LNCAP (cell line): ENCODE results near the gene ARL14EPL.

Source experiments
- TF ChIP-seq, protein P1 (sequence below): fragments of 450-650 bp; IDR thresholded peaks from 2 replicates; pipeline ENCODE4 v1.5.1; 2017; ENCODE audit warnings: mild to moderate bottlenecking

Gene ARL14EPL

GRCh38 chr5:116004248-116004647 lies 28.0 kb upstream of the ARL14EPL start:
- TF ChIP-seq, protein P1, sequence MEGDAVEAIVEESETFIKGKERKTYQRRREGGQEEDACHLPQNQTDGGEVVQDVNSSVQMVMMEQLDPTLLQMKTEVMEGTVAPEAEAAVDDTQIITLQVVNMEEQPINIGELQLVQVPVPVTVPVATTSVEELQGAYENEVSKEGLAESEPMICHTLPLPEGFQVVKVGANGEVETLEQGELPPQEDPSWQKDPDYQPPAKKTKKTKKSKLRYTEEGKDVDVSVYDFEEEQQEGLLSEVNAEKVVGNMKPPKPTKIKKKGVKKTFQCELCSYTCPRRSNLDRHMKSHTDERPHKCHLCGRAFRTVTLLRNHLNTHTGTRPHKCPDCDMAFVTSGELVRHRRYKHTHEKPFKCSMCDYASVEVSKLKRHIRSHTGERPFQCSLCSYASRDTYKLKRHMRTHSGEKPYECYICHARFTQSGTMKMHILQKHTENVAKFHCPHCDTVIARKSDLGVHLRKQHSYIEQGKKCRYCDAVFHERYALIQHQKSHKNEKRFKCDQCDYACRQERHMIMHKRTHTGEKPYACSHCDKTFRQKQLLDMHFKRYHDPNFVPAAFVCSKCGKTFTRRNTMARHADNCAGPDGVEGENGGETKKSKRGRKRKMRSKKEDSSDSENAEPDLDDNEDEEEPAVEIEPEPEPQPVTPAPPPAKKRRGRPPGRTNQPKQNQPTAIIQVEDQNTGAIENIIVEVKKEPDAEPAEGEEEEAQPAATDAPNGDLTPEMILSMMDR: no peak

GRCh38 chr5:116009806-116010205 lies 22.5 kb upstream of the ARL14EPL start:
- TF ChIP-seq, protein P1: no peak

GRCh38 chr5:116011046-116011445 lies 21.2 kb upstream of the ARL14EPL start:
- TF ChIP-seq, protein P1: no peak

DNA sequence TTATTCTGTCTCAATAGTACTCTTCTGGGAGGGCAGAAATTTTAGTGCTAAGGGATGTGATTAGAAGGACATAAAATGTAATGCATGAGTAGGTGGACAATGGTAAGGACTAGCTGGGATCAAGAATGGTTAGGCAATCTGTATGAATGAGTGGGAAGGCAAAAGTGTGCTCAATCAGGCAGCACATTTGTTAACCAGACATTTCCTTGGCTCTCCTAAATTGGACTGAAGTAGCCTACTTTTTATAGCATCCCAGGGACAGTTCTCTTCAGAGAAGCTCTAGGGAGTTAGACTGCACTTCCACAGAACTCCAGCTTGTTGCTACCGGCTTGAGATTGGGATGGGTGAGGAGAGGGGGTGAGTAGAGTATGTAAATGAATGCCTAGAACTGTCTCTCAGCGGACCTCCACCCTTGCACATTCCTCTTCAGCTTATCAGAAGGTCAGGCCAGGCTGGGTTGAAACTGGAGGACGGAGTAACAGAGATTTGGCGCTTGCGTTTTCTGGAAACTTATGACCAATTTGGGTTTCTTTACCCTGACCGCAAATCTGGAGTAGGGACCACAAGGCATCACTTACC lies 19.0 kb upstream of the ARL14EPL start:
- TF ChIP-seq, protein P1: no peak

GRCh38 chr5:116013936-116014335 lies 18.3 kb upstream of the ARL14EPL start:
- TF ChIP-seq, protein P1: no peak

- TF ChIP-seq, protein P1: no peak
These were observed 8.7 kb upstream of the ARL14EPL start for GRCh38 chr5:116023619-116024018.

DNA sequence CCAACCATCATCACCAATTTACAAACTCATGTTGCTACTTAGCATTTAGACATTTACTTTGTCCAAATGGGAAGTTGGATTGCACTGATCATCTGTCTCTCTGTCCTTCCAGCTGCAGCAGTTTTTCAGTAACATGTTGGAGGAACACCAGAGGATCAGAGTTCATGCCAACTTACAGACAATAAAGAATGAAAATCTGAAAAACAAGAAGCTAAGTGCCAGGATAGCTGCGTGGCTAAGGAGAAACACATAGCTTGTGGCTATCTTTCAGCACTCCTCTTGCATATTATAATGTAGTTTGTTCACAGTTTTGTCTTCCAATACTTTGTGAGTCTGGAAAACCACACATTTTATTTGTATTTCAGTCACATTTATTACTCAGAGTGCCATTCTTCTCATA lies 6.4 kb upstream of the ARL14EPL start:
- TF ChIP-seq, protein P1: no peak

GRCh38 chr5:116032991-116033390 lies 719 bp downstream of the ARL14EPL start:
- TF ChIP-seq, protein P1: no peak
